Esophagus (tissue), 2 donors: Measurements from ENCODE around the gene PDE6C. TPM values are rescaled to one million over a fixed set of nuclear protein-coding genes. Genes with fewer than 3 reads are reported as not detected.

Source experiments
- H3K27ac ChIP-seq, 2 donors: one replicate each; pipeline ENCODE4 v1.5.1; 2013; ENCODE audit warnings: low read depth in 2 of 2, mild to moderate bottlenecking in 2 of 2, inconsistent platforms in 1 of 2, low read length in 1 of 2, moderate library complexity in 1 of 2
- H3K27me3 ChIP-seq, 2 donors: one replicate each; pipeline ENCODE4 v1.6.1; 2013; ENCODE audit warnings: low read length in 2 of 2, control low read depth in 1 of 2, mild to moderate bottlenecking in 1 of 2; ENCODE audit not compliant: insufficient read depth in 2 of 2, control insufficient read depth in 1 of 2
- H3K36me3 ChIP-seq, 2 donors: one replicate each; pipeline ENCODE4 v1.6.1; 2013; ENCODE audit warnings: low read length in 1 of 2; ENCODE audit not compliant: control insufficient read depth in 2 of 2, insufficient read depth in 2 of 2
- H3K4me1 ChIP-seq, 2 donors: one replicate each; pipeline ENCODE4 v1.6.1; 2013; ENCODE audit warnings: low read length in 1 of 2; ENCODE audit not compliant: control insufficient read depth in 2 of 2, insufficient read depth in 2 of 2
- H3K4me3 ChIP-seq, 2 donors: one replicate each; pipeline ENCODE4 v1.5.1; 2013; ENCODE audit warnings: low read length in 2 of 2, mild to moderate bottlenecking in 2 of 2, low read depth in 1 of 2, moderate library complexity in 1 of 2
- H3K9me3 ChIP-seq, 2 donors: one replicate each; pipeline ENCODE4 v1.6.1; 2013; ENCODE audit warnings: mild to moderate bottlenecking in 2 of 2, low read depth in 1 of 2, low read length in 1 of 2, moderate library complexity in 1 of 2; ENCODE audit not compliant: control insufficient read depth in 2 of 2, insufficient read depth in 1 of 2
- WGBS, 2 donors: extraction: QIAGEN DNeasy Blood & Tissue Kit; methylation state at CpG; one replicate each; pipeline ENCODE4 v1.1.7; 2013; 5-methylcytosine and 5-hydroxymethylcytosine counted together
- polyA plus RNA-seq, 2 donors: library from polyadenylated mRNA; stranded (reverse); fragments of 200-250 nt; gene quantifications; one replicate each; pipeline ENCODE4 v1.2.3, GENCODE V29; 2013
- donor health status: healthy with polysubstance abuse.
- donor health status: Bipolar disorder and iron deficiency.

The PDE6C gene
- polyA plus RNA-seq, 2 donors: not detected

GRCh38 chr10:93593254-93593653, 19.1 kb upstream of the PDE6C start:
- H3K9me3 ChIP-seq: peaks cover 0 to 3% of the 10 kb centered on the region in 2 donors
- H3K27ac ChIP-seq: no peak overlapping the region
- H3K4me1 ChIP-seq: no peaks in the 10 kb centered on the region
- H3K27me3 ChIP-seq: no peaks in the 10 kb centered on the region
- H3K36me3 ChIP-seq: no peaks in the 10 kb centered on the region
- no peak overlapping the region for H3K4me3 ChIP-seq
- WGBS, 2 donors: 90 to 91% methylated on average over 4 of the region's 4 CpGs

DNA sequence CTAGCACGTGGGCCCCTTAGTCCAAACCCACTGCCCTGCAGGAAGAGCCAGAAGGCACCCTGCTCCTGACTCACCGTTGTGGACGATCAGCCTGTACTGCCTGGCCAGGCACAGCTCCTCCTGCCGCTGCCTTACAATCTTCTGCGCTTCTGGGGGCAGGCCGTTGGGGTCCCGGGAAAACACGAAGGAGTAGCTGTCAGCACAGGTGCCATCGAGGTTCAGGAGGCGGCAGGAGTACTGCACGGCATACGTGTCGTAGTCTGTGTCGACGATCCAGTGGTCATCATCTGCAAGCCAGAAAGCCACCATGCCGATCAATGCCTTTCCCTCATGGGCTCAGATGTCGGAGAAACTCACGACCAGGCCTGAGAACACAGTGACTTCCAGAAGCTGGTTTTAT, 18.6 kb upstream of the PDE6C start:
- H3K4me1 ChIP-seq: no peaks in the 10 kb centered on the region
- no peak overlapping the region for H3K27ac ChIP-seq
- no peaks in the 10 kb centered on the region for H3K36me3 ChIP-seq
- peaks cover 0 to 3% of the 10 kb centered on the region in 2 donors for H3K9me3 ChIP-seq
- H3K27me3 ChIP-seq: no peaks in the 10 kb centered on the region
- WGBS, 2 donors: 90% methylated on average over 18 of the region's 18 CpGs
- no peak overlapping the region for H3K4me3 ChIP-seq

- H3K4me3 ChIP-seq: no peak overlapping the region
- WGBS, 2 donors: 77 to 83% methylated on average over 7 of the region's 7 CpGs
- no peaks in the 10 kb centered on the region for H3K27me3 ChIP-seq
- no peak overlapping the region for H3K27ac ChIP-seq
- H3K4me1 ChIP-seq: no peaks in the 10 kb centered on the region
- no peaks in the 10 kb centered on the region for H3K36me3 ChIP-seq
- H3K9me3 ChIP-seq: peaks cover 0 to 3% of the 10 kb centered on the region in 2 donors
These were observed 17.8 kb upstream of the PDE6C start for GRCh38 chr10:93594518-93594917.

- WGBS, 2 donors: 74 to 83% methylated on average over 5 of the region's 5 CpGs
- Histone ChIP-seq H3K4me1 (peaks cover 0 to 3% of the 10 kb centered on the region in 2 donors), H3K27me3 (peaks cover under 1 to 8% of the 10 kb centered on the region in 2 donors), H3K27ac (no peak overlapping the region), H3K4me3 (no peak overlapping the region), H3K36me3 (no peaks in the 10 kb centered on the region), H3K9me3 (peaks cover 0 to 3% of the 10 kb centered on the region in 2 donors)
These were observed 16.8 kb upstream of the PDE6C start for GRCh38 chr10:93595378-93596161.

DNA sequence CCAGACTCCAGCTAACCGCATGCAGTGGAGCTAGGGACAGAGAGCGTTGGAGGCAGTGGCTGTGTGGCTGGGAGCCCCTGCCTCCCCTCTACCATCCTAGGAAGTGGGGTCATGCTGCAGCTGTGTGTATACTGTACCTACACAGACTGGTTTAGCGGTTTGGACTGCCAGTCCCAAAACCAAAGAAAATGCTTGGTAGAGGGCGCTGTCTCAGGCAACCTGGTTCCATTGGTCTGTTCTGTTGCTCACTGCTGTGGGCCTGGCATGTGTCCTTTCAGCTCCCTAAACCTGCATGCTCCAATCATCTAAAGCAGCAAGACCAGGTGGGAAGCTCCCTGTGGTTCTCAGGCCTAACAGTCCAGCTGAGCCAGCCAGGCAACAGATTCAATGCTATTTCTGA, 15.8 kb upstream of the PDE6C start:
- Histone ChIP-seq H3K27ac (no peak overlapping the region), H3K4me1 (peaks cover 3 to 5% of the 10 kb centered on the region in 2 donors), H3K9me3 (peaks cover 0 to 3% of the 10 kb centered on the region in 2 donors), H3K36me3 (no peaks in the 10 kb centered on the region), H3K4me3 (no peak overlapping the region), H3K27me3 (peaks cover 8 to 10% of the 10 kb centered on the region in 2 donors)
- 89 to 93% methylated on average over 4 of the region's 4 CpGs for WGBS, 2 donors

DNA sequence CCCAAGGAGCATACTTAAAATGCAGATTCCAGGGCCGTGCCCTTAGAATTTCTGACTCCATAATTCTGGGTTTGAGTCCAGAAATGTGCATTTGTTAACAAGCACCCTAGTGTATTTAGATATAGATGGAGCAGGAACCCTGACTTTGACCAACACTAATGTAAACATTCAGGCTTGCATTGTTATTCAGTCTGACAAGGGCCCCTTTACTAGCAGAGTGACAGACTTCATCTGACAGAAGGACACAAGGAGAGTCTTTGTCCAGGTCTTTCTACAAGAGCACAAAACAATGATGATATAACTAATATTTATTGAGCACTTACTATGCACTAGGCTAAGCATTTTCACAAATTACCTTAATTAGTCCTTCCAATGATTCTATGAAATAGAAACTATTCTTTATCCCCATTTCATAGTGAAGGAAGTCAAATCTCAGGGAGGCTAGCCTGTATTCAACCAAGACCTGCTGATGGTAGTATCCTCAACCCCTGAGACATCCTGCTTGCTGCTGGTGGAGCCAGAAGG, 15.2 kb upstream of the PDE6C start:
- Histone ChIP-seq H3K4me1 (peaks cover 3 to 5% of the 10 kb centered on the region in 2 donors), H3K27me3 (peaks cover 10% of the 10 kb centered on the region in 2 donors), H3K4me3 (no peak overlapping the region), H3K9me3 (peaks cover 0 to 3% of the 10 kb centered on the region in 2 donors), H3K36me3 (no peaks in the 10 kb centered on the region), H3K27ac (no peak overlapping the region)
- 87% methylated on average over 1 of the region's 1 CpG for WGBS, 2 donors

DNA sequence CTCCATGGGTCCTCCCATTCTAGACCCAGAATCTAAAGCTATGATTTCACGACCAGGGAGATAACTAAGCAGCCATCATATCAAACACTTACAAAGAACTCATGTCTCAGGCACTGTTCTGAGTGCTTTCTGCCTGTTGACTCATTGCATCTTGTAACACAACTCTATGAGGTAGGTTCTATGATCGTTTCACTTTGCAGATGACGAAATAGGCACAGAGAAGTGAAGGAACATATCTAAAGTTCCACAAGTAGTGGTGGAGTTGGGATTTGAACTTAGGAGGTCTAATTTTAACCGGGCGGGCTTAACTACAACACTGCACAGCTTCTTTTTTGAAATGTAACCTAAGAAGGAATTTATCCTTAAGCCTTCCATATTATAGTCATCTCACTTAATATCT, 14.2 kb upstream of the PDE6C start:
- WGBS, 2 donors: 86 to 88% methylated on average over 5 of the region's 5 CpGs
- Histone ChIP-seq H3K36me3 (no peaks in the 10 kb centered on the region), H3K9me3 (peaks cover 0 to 3% of the 10 kb centered on the region in 2 donors), H3K27ac (no peak overlapping the region), H3K4me3 (no peak overlapping the region), H3K4me1 (peaks cover 3 to 5% of the 10 kb centered on the region in 2 donors), H3K27me3 (peaks cover 10% of the 10 kb centered on the region in 2 donors)

- Histone ChIP-seq H3K4me3 (no peak overlapping the region), H3K36me3 (no peaks in the 10 kb centered on the region), H3K27me3 (peaks cover 10% of the 10 kb centered on the region in 2 donors), H3K9me3 (peaks cover 0 to 3% of the 10 kb centered on the region in 2 donors), H3K4me1 (peaks cover 3 to 5% of the 10 kb centered on the region in 2 donors), H3K27ac (no peak overlapping the region)
- 50 to 66% methylated on average over 1 of the region's 1 CpG for WGBS, 2 donors
These were observed 13.0 kb upstream of the PDE6C start for GRCh38 chr10:93599335-93599734.

DNA sequence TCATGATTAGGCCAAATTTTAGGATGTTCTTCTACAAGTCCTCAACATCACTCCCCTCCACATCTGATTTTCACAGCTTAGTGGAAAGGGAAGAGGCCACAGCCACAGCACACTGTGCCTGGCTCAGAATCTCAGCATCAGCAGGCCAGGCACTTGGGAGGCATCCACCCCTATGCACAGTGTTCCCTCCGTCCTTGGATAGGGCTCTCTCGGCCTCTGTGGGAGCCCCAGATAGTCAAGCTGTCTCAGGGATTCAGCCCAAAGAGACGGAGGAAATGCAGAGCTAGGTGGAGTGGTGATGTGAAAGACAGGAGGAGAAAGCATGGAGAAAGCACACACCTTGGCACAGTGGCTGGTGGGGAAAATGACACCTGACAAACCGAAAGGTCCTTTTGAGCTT, 12.6 kb upstream of the PDE6C start:
- Histone ChIP-seq H3K9me3 (peaks cover 0 to 3% of the 10 kb centered on the region in 2 donors), H3K4me3 (no peak overlapping the region), H3K27ac (no peak overlapping the region), H3K27me3 (peaks cover 10% of the 10 kb centered on the region in 2 donors), H3K4me1 (peaks cover 3 to 5% of the 10 kb centered on the region in 2 donors), H3K36me3 (no peaks in the 10 kb centered on the region)
- WGBS, 2 donors: 86 to 90% methylated on average over 4 of the region's 4 CpGs
